Large intestine (tissue), 3 donors: ENCODE data around the gene AFAP1L2. TPM values are rescaled to one million over a fixed set of nuclear protein-coding genes. Genes with fewer than 3 reads are reported as not detected.

Source experiments
- DNase-seq, 2 donors: peaks; one replicate each; pipeline versions ENCODE4 v3.0.0 to v3.0.0-alpha.2; 2013
- H3K27ac ChIP-seq: one replicate; pipeline ENCODE4 v1.5.1; 2013; ENCODE audit warnings: low read length
- H3K27me3 ChIP-seq: 2 replicates; pipeline ENCODE4 v1.6.1; 2013; ENCODE audit warnings: low read length; ENCODE audit not compliant: control insufficient read depth, insufficient read depth
- H3K36me3 ChIP-seq: 2 replicates; pipeline ENCODE4 v1.6.1; 2013; ENCODE audit warnings: low read length; ENCODE audit not compliant: control insufficient read depth, insufficient read depth
- H3K4me1 ChIP-seq: one replicate; pipeline ENCODE4 v1.6.1; 2013; ENCODE audit warnings: low read length; ENCODE audit not compliant: control insufficient read depth, insufficient read depth
- H3K4me3 ChIP-seq: one replicate; pipeline ENCODE4 v1.5.1; 2013; ENCODE audit warnings: low read length
- H3K9me3 ChIP-seq: one replicate; pipeline ENCODE4 v1.6.1; 2013; ENCODE audit warnings: mild to moderate bottlenecking, low read depth, low read length, moderate library complexity; ENCODE audit not compliant: control insufficient read depth
- WGBS: methylation state at CpG from one replicate; pipeline ENCODE4 v1.1.5; 2013; ENCODE audit warnings: low lambda C conversion rate; ENCODE audit not compliant: insufficient coverage; 5-methylcytosine and 5-hydroxymethylcytosine counted together
- polyA plus RNA-seq: library from polyadenylated mRNA; unstranded; fragments of 120-200 nt; gene quantifications from one replicate; pipeline ENCODE4 v1.2.1, GENCODE V29; 2013

Gene AFAP1L2
- polyA plus RNA-seq, 1 donor = 12.0 TPM

GRCh38 chr10:114398587-114399331, 5.5 kb downstream of the AFAP1L2 start:
- H3K36me3 ChIP-seq = no peaks in the 10 kb centered on the region
- peaks cover 5% of the 10 kb centered on the region for H3K4me1 ChIP-seq
- no peak for DNase-seq
- peaks cover 45% of the 10 kb centered on the region for H3K27me3 ChIP-seq
- H3K9me3 ChIP-seq = peaks cover 3% of the 10 kb centered on the region
- no peak overlapping the region for H3K4me3 ChIP-seq
- no CpG with 5 or more reads among the region's 10 CpGs for WGBS
- no peak overlapping the region for H3K27ac ChIP-seq

GRCh38 chr10:114397651-114398145, 6.6 kb downstream of the AFAP1L2 start:
- no peak for DNase-seq
- peaks cover 41% of the 10 kb centered on the region for H3K27me3 ChIP-seq
- no CpG with 5 or more reads among the region's 6 CpGs for WGBS
- H3K27ac ChIP-seq = peak overlapping the region; percentile 2
- no peak overlapping the region for H3K4me3 ChIP-seq
- no peaks in the 10 kb centered on the region for H3K36me3 ChIP-seq
- H3K9me3 ChIP-seq = no peaks in the 10 kb centered on the region
- no peaks in the 10 kb centered on the region for H3K4me1 ChIP-seq

GRCh38 chr10:114396464-114396863, 7.8 kb downstream of the AFAP1L2 start:
- H3K9me3 ChIP-seq = no peaks in the 10 kb centered on the region
- no peak for DNase-seq
- WGBS = no CpG with 5 or more reads among the region's 2 CpGs
- H3K4me1 ChIP-seq = no peaks in the 10 kb centered on the region
- no peak overlapping the region for H3K27ac ChIP-seq
- H3K27me3 ChIP-seq = peaks cover 34% of the 10 kb centered on the region
- no peaks in the 10 kb centered on the region for H3K36me3 ChIP-seq
- H3K4me3 ChIP-seq = no peak overlapping the region

DNA sequence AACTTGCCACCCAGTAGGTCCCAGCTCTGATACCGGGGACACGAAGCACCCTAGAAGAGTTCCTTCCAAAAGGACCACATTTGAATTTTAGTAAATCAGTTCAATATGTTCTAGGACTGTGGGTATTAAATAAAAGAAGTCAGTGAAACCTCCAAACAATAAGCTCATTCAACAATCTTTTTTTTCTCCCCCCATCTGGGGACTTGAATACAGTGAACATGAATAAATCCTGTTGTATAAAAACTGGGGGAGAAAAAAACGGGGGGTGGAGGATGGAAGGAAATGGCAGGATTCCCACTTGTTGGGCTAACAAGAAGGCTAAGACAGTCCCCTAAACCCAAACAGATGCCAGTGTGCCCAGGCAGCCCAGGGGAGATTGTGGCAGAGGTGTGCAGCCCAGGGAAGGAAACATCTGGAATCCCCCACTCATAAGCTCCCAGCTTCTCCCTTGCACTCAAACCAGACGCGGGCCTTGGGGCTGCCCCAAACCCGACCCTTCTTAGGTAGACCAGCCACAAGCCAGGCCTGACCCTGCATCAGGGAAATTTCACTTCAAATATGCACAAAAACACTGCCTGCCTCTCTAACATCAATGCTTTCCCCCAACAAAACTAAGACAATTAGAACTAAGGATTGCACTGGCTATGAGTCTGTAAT, 8.8 kb downstream of the AFAP1L2 start:
- no CpG with 5 or more reads among the region's 6 CpGs for WGBS
- Histone ChIP-seq H3K27me3 (peaks cover 28% of the 10 kb centered on the region), H3K4me3 (no peak overlapping the region), H3K27ac (no peak overlapping the region), H3K9me3 (no peaks in the 10 kb centered on the region), H3K4me1 (no peaks in the 10 kb centered on the region), H3K36me3 (no peaks in the 10 kb centered on the region)
- no peak for DNase-seq

DNA sequence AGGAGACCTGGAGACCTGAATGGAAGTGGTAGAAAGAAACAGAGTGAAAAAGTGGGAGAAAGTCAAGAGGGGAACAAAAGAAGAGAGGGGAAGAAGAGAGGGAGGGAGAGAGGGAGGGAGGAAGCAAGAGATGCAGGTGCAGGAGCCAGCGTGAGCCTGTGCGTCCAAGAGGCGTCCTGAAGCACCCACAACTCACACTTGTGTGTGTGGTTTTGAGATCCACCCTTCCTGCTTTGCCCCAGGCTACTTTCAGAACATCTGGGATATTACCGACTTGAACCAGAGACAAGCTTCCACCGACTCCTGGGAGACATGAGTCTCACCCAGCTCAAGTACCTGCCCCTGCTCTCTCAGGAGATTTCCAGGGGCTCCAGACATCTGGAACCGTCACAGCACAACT, 9.8 kb downstream of the AFAP1L2 start:
- H3K27me3 ChIP-seq = peaks cover 20% of the 10 kb centered on the region
- H3K4me1 ChIP-seq = no peaks in the 10 kb centered on the region
- no peaks in the 10 kb centered on the region for H3K36me3 ChIP-seq
- no peak overlapping the region for H3K27ac ChIP-seq
- H3K9me3 ChIP-seq = no peaks in the 10 kb centered on the region
- no peak for DNase-seq
- no CpG with 5 or more reads among the region's 6 CpGs for WGBS
- no peak overlapping the region for H3K4me3 ChIP-seq

DNA sequence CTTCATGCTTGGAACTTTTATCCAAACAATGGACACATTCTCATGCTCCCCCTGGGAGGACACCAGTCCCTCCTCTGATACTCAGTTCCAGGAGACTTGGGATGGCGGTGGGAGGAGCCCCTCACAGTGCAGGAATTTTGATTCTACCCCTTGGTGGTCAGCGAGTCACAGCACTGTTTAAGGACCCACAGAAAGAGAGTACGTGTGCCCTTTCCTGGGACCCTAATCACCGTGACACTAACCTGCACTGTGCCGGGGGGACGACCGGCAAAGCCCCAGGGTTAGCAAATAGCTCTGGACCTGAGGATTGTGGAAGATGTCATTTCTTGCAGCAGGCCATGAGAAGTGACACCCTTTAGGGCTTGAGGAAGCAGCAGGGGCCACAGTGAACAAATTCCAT, 10.4 kb downstream of the AFAP1L2 start:
- H3K4me1 ChIP-seq = no peaks in the 10 kb centered on the region
- DNase-seq = no peak
- no peak overlapping the region for H3K4me3 ChIP-seq
- H3K36me3 ChIP-seq = no peaks in the 10 kb centered on the region
- WGBS = no CpG with 5 or more reads among the region's 7 CpGs
- H3K27me3 ChIP-seq = peaks cover 16% of the 10 kb centered on the region
- no peaks in the 10 kb centered on the region for H3K9me3 ChIP-seq
- no peak overlapping the region for H3K27ac ChIP-seq

DNA sequence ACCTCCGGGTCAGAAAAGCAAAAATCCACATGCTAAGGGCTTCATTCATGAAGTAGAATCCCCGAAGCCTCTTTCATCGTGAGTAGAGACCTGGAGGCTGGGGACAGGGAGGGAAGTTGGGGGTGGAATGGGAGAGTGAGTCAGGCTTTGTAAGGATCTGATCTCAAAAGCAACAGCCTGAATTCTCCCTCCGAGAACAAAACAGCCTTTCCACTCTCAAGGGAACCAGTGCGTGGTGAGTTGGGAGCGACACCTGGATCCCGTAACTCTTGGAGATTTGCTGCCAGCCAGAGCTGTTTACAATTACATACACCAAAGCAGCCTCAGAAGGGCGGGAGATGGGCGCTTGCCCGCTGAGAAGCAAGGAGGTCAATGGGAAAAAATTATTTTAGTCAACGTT, 10.8 kb downstream of the AFAP1L2 start:
- no peak overlapping the region for H3K4me3 ChIP-seq
- H3K4me1 ChIP-seq = no peaks in the 10 kb centered on the region
- WGBS = no CpG with 5 or more reads among the region's 11 CpGs
- no peak overlapping the region for H3K27ac ChIP-seq
- no peaks in the 10 kb centered on the region for H3K36me3 ChIP-seq
- no peak for DNase-seq
- no peaks in the 10 kb centered on the region for H3K9me3 ChIP-seq
- peaks cover 16% of the 10 kb centered on the region for H3K27me3 ChIP-seq

DNA sequence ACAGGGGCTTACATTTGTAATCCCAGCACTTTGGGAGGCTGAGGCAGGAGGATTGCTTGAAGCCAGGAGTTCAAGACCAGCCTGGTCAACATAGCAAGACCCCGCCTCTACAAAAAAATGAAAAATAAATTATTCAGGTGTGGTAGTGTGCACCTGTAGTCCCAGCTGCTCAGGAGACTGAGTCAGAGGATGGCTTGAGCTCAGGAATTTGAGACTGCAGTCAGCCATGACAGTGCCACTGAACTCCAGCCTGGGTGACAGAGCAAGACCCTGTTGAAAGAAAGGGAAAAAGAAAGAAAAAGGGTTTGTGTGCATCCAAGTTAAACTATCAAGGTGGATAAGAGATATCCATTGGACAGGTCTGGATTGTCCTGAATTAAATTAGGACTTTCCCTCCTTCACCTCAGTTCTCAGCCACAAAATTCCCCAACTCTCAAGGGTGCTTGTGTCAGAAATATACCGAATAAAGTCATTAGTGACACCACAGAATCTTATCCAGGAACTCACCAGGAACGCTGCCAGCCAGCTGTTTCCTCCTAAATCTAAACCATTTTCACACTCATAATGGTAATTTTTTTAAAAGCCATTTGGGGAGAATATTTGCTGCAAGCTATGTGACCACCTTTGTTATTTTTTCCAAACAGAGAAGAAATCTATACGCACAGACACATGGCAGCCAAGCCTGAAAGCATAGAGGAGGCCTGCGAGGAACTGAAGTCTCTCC, 12.0 kb downstream of the AFAP1L2 start:
- peaks cover 13% of the 10 kb centered on the region for H3K27me3 ChIP-seq
- H3K9me3 ChIP-seq = no peaks in the 10 kb centered on the region
- no peak overlapping the region for H3K27ac ChIP-seq
- WGBS = no CpG with 5 or more reads among the region's 5 CpGs
- no peaks in the 10 kb centered on the region for H3K4me1 ChIP-seq
- no peak for DNase-seq
- no peaks in the 10 kb centered on the region for H3K36me3 ChIP-seq
- no peak overlapping the region for H3K4me3 ChIP-seq

DNA sequence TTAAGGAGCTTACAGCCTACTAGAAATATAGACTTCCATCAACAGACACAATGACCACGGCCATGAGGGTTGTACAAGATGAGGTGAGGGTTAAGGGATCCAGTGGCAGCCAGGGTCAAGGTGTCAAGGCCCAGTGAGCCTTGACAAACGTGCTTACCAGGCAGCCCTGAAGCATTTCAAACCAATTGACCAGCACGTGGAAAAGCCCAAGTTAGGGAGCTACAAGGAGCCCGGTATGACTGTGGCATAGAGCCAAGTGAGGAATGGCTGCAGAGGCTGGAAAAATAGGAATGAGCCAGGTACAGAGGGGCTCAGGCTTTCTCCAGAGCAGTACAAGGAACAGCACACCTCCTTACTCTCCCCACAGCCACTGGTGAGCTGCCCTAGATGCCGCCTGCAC, 12.7 kb downstream of the AFAP1L2 start:
- Histone ChIP-seq H3K36me3 (no peaks in the 10 kb centered on the region), H3K9me3 (no peaks in the 10 kb centered on the region), H3K4me3 (no peak overlapping the region), H3K4me1 (no peaks in the 10 kb centered on the region), H3K27me3 (peaks cover 13% of the 10 kb centered on the region), H3K27ac (no peak overlapping the region)
- WGBS = no CpG with 5 or more reads among the region's 5 CpGs
- no peak for DNase-seq

GRCh38 chr10:114389426-114389825, 14.9 kb downstream of the AFAP1L2 start:
- WGBS = no CpG with 5 or more reads among the region's 5 CpGs
- no peaks in the 10 kb centered on the region for H3K9me3 ChIP-seq
- H3K4me3 ChIP-seq = no peak overlapping the region
- no peak overlapping the region for H3K27ac ChIP-seq
- no peak for DNase-seq
- H3K4me1 ChIP-seq = no peaks in the 10 kb centered on the region
- peaks cover 8% of the 10 kb centered on the region for H3K27me3 ChIP-seq
- no peaks in the 10 kb centered on the region for H3K36me3 ChIP-seq
